Measurements from ENCODE around the gene WDR4. TPM values are rescaled to one million over a fixed set of nuclear protein-coding genes. Genes with fewer than 3 reads are reported as not detected.

The WDR4 gene
- total RNA-seq, 1 donor from 2014 or later, result 10.2 TPM

Other genes starting within 250 kb of the WDR4 start
- 13.0 TPM for gene PDE9A, start 225.9 kb downstream of the WDR4 start, total RNA-seq
- gene NDUFV3, start 13.8 kb upstream of the WDR4 start, total RNA-seq, result 25.3 TPM
- gene ERVH48-1, start 46.1 kb upstream of the WDR4 start, total RNA-seq, result not detected
- 23.2 TPM for gene PKNOX1, start 95.0 kb upstream of the WDR4 start, total RNA-seq
- 51.4 TPM for gene CBS, start 196.3 kb upstream of the WDR4 start, total RNA-seq
- 21.2 TPM for gene U2AF1, start 228.0 kb upstream of the WDR4 start, total RNA-seq